ENCODE data around the gene ZNF93.
"Not testable (repeated sequence)": the region's sequence is repeated elsewhere in the genome, so short reads cannot be mapped to it uniquely, and the experiment has no call there.

DNA sequence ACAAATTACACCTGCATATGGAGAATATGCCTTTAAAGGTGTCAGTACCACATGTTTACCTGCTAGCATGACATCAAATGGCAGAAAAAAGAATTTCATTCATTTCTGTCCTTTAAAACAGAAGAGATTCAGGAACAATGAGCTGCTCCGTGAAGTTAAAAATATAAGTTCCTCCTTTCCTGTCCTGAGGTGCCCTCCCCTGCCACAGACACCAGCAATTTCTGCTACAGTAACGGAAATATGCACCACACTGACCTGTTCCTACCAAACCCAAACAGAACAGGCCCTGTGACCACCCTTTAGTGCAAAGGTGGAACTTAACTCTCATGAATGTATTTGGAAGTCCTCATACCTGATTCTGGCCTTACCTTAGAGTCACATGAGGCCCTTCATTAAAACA is 49.0 kb upstream of the ZNF93 start:
- TF ChIP-seq CTCF, POLR2AphosphoS5 (IDR thresholded peaks at IDR 0.05): not testable (repeated sequence)

Measured in breast epithelium (tissue), 3 donors.